AG08396 (cell line): ENCODE results near the gene XXYLT1.
"Not testable (repeated sequence)": the region's sequence is repeated elsewhere in the genome, so short reads cannot be mapped to it uniquely, and the experiment has no call there.

Experiments
- DNase-seq: peaks from one replicate; pipeline ENCODE4 v3.0.0; 2012; ENCODE audit warnings: low spot score, mixed read lengths

XXYLT1 gene

GRCh38 chr3:195096484-195097330 is 174.3 kb downstream of the XXYLT1 start:
- DNase-seq = no peak

- DNase-seq = no peak
These were observed 174.9 kb downstream of the XXYLT1 start for GRCh38 chr3:195096053-195096452.

- no peak for DNase-seq
These were observed 175.3 kb downstream of the XXYLT1 start for GRCh38 chr3:195095704-195096036.

- DNase-seq = no peak
These were observed 175.8 kb downstream of the XXYLT1 start for GRCh38 chr3:195095035-195095703.

GRCh38 chr3:195094191-195094921 is 176.6 kb downstream of the XXYLT1 start:
- DNase-seq = no peak

- no peak for DNase-seq
These were observed 177.2 kb downstream of the XXYLT1 start for GRCh38 chr3:195093731-195094130.

- not testable (repeated sequence) for DNase-seq
These were observed 182.9 kb downstream of the XXYLT1 start for GRCh38 chr3:195087840-195088601.

GRCh38 chr3:195087328-195087727 is 183.6 kb downstream of the XXYLT1 start:
- DNase-seq = no peak

- no peak for DNase-seq
These were observed 184.1 kb downstream of the XXYLT1 start for GRCh38 chr3:195086885-195087284.

GRCh38 chr3:195086341-195086740 is 184.6 kb downstream of the XXYLT1 start:
- DNase-seq = no peak

GRCh38 chr3:195085356-195086130 is 185.4 kb downstream of the XXYLT1 start:
- no peak for DNase-seq

- DNase-seq = no peak
These were observed 186.2 kb downstream of the XXYLT1 start for GRCh38 chr3:195084746-195085145.

- DNase-seq = no peak
These were observed 187.3 kb downstream of the XXYLT1 start for GRCh38 chr3:195083659-195084058.

GRCh38 chr3:195082811-195083210 is 188.1 kb downstream of the XXYLT1 start:
- DNase-seq = no peak

- DNase-seq = peak; percentile 50
These were observed 189.6 kb downstream of the XXYLT1 start for GRCh38 chr3:195081242-195081963.

GRCh38 chr3:195080571-195081151 is 190.3 kb downstream of the XXYLT1 start:
- DNase-seq = no peak

- DNase-seq = no peak
These were observed 190.8 kb downstream of the XXYLT1 start for GRCh38 chr3:195080125-195080524.

GRCh38 chr3:195079636-195080035 is 191.3 kb downstream of the XXYLT1 start:
- no peak for DNase-seq

- DNase-seq = no peak
These were observed 192.0 kb downstream of the XXYLT1 start for GRCh38 chr3:195078891-195079440.
